Activated CD4-positive, alpha-beta T cell treated with anti-CD3 and anti-CD28 coated beads for 4 hours (primary cell): ENCODE measurements around the gene ANKRD63.

Experiments
- DNase-seq, 2 donors: peaks; one replicate each; pipeline ENCODE4 v3.0.0-alpha.2; 2020

ANKRD63 gene

GRCh38 chr15:40254452-40254851 lies 28.4 kb downstream of the ANKRD63 start:
- DNase-seq: no peak

DNA sequence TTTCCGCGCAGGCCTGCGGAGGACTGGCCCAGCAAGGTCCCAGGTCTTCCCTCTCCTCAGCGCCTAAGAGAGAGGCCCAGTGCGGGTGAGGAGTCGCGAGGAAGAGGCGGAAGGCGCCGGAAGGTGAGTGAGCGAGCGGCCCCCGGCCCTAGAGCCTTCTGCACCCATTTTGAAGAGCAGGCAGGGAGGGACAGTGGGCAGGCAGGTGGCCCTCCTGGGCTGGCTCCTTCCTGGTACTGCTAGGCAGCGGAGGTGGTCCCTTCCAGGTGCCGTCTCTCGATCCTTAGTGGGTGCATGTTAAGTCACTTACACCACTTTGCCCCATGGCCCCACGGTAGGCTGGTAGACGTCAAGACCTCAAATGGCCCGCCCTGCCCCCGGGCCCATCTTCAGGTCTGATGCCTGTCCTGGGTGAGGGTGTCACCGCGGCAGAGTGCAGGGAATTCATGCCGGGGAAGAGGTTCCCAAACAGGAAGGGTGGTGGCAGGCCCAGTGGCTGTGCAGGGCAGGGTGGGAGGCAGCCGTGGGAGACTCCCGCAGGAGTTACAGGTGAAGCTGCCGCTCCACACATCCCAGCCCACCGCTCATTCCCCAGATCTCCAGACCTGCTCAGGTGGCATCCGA lies 29.6 kb downstream of the ANKRD63 start:
- no peak for DNase-seq

- DNase-seq: no peak
These were observed 30.3 kb downstream of the ANKRD63 start for GRCh38 chr15:40252438-40253166.

DNA sequence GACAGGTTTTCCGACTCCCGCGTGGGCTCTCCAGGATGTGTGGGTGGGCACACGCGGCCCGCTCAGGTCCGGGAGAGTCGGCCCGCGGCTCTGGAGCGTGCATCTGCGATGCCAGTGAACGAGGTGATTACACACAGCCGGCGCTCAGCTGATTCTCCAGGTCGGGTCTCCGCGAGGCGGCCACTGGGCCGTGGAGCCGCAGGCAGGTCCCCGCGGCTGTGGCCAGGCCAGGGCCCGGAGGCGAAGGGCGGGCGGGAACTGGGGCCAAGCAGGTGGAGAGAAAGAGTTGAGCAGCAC lies 30.8 kb downstream of the ANKRD63 start:
- DNase-seq: no peak

DNA sequence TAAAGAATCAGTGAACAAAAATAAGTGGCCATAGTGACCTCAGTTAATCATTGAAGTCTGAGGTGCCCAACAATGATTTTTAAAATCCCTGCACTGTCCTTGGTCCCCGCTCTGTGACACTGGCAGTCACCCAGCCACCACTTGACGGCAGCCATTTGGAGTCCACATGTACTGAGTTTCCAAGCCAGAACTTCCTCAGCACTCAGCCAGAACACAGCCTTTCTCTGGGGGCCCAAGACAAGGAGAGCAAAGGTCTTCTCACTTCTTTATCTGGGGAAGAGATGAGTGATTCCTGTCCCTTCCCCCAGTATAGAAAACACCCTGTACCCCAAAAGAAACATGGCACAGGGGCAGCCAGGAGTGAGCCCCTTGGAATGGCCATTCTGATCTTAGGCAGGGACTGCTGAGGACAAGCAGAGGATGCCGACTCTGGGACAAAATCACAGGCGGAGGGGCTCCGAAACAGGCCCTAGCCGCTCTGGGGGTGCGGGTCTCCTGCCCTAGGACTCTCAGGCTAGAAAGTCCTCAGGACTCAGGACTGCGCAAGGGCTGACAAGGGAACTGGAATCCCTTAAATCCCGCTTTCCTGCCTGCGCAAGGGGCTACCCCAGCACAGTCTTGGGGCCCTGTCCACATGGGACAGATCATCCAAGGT lies 31.3 kb downstream of the ANKRD63 start:
- DNase-seq: no peak

DNA sequence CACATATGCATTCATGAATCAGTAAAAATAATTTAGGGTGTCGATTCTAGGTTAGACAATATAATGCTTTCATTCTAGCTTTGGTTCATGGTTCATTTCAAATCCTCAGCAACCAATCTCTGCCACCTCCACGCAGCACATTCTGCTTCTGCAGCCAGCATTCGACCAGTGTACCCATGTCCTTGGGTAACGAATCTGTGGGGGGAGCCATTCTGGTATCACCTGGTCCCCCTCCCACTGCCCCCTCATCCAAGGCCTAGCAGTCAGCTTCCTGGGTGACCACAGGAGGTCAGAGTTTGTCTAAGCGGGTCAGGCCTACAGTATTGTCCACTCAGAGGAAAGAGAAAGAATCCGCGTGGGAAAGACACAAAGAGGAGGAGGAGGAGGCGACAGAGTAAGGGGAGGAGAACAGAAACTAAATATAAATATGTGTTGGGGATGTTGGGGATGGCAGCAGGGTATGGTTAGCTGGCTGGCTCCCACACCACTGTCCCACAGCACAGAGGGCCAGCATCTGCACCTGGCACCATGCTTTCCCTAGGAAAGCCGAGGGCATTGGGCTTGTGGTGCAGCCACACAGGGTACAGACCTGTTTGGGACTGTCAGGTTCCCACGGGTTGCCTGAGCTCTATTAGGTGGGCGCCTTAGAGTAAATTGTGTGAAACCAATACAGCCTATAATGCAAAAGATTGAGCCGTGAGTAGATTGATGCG lies 31.9 kb downstream of the ANKRD63 start:
- DNase-seq: no peak

GRCh38 chr15:40250304-40250656 lies 32.6 kb downstream of the ANKRD63 start:
- DNase-seq: no peak

DNA sequence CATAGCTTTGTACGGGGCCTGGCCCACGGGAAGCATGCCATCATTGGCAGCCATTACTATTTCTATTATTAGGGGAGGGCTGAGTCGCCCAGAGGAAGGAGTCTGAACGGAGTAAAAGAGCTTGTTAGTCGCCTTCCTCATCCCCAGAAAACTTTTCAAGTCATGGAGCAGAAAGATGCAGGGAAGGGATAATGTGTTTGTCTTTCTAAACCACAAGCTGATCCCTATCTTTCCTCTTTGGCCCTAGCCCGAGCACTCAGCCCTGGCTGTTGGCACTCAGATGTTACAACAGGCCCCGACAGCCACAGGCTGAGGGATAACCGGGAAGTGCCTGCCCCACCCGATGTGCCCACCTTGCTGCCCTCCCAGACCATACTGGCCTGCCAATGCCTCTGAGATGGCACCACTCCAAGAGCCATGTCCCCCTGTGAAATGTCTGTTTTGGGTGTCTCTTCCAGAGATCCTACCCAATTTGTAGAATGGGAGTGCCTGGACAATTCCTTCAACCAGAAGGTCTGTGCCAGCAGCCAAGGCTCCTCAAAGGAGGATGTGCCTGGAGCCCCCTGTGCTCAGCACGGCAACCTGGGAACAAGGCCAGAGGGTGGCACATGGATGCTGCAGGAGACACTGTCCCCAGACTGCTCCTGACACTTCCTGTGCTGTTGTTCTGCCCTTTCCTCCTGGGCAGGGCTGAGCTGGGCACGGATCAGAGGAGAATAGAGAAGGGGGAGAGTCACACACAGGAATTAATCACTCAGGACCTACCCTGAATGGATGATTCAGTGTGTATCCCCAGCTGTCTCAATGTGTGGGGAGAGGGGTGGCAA lies 33.2 kb downstream of the ANKRD63 start:
- no peak for DNase-seq

- DNase-seq: no peak
These were observed 34.7 kb downstream of the ANKRD63 start for GRCh38 chr15:40248006-40248783.

- DNase-seq: no peak
These were observed 35.4 kb downstream of the ANKRD63 start for GRCh38 chr15:40247406-40247971.

- DNase-seq: no peak
These were observed 36.2 kb downstream of the ANKRD63 start for GRCh38 chr15:40246496-40247280.

DNA sequence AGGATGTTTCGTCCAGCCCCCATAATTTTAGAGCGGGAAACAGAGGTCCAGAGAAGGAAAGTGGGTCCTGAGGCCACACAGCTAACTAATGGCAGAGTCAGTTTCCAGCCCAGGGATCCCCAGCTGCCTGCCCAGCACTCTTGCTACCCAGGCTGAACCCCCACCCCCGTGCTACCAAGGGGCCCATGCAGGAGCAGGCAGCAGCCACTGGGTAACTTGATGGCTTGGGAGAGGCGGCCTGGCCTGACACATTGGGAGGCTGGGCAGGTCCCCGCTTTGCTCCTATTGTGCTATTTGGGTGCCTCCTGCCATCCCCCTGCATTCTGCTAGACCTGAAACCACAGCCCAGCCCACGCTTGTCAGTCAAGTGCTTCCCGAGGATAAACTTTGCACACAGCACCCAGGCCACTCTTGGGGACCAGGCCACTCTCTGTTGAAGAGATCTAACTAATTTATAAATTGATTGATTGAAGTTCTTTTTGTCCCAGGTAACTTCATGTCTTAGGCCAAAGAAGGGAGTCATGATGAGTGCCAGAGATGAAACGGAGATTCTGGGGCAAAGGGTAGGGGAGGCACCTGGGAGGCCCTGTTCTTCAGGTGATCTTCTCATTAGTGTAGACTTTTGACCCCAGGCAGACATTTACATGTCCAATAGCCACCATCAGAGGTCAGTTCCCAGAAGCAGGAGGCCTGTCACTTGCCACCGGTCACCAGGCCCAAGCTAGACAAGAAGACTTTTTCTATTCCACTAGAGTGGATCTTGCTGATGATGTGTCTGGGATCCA lies 37.0 kb downstream of the ANKRD63 start:
- no peak for DNase-seq

DNA sequence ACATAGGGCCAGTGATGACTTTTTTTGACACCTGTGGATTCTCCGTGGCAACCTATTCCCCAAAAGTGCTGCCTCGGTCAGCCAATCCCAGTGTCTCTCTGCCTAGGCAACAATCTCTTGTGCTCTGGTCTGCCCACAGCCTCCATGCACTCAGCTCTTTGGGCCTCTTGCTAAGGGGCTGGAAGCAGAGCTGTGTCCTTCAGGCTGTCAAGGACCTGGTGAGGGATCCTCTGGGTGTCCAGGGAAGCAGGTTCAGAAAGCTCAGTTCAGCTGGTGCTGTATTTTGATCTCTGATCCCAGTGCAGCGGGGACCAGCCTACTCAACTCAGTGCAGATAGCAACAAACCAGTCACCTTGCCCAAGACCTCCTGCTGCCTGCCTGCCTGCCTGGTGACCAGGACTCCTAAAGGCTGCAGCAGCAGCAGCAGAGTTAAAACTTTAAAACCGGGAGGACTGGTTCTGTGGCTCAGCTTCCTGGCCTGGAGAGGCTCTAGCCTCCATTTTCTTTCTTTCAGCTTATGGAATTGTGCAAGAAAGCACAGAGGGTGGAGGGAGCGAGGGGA lies 37.8 kb downstream of the ANKRD63 start:
- DNase-seq: no peak

DNA sequence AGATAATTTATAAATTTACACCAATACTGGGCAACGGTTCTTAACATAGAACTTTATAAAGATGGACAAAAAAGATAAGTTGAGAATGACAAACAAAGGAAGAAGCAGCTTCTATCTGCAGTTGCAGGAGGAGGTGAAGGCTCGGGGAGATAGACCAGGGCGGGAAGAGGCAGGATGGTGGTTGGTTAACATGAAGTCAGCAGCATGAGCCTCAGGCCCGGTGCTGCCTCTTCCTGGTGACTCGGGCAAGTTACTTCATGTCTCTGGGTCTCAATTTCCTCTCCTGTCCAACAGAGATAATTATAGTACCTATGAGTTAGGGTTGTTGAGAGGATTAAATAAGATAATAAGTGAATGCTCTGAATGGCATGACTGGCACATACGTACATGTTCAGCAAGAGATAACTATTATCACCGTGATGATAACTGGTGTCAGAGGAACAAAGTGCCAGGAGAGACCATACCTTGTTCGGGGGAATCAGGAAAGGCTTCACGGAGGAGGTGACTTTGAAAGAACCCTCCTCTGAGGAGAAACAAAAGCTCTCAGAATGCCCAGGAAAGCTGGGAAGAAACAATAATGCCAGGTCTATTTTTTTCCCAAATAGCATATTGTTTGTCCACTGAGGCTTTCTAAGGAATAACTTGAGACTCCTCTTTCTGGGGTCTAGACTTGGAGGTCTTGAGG lies 39.6 kb downstream of the ANKRD63 start:
- DNase-seq: no peak

- no peak for DNase-seq
These were observed 40.3 kb downstream of the ANKRD63 start for GRCh38 chr15:40242601-40243000.

DNA sequence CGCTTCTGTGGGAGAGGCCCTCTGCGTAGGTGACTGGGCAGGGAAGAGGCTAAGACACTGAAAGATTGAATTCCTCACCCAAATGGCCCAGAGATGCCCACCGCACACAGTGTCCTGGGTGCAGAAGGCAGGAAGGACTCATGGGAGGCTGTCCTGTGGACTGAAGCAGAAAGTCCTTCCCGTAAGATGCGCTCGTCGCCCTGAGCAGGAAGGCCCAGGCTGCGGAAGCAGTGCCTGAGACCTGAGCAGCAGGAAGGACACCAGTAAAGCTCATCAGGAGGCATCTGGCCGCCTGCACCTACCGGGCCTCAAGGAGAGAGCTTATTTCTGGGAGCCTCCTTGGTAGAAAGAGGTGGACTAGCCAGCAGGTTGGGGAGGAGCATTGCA lies 40.7 kb downstream of the ANKRD63 start:
- DNase-seq: no peak

GRCh38 chr15:40241269-40242212 lies 41.3 kb downstream of the ANKRD63 start:
- DNase-seq: no peak

DNA sequence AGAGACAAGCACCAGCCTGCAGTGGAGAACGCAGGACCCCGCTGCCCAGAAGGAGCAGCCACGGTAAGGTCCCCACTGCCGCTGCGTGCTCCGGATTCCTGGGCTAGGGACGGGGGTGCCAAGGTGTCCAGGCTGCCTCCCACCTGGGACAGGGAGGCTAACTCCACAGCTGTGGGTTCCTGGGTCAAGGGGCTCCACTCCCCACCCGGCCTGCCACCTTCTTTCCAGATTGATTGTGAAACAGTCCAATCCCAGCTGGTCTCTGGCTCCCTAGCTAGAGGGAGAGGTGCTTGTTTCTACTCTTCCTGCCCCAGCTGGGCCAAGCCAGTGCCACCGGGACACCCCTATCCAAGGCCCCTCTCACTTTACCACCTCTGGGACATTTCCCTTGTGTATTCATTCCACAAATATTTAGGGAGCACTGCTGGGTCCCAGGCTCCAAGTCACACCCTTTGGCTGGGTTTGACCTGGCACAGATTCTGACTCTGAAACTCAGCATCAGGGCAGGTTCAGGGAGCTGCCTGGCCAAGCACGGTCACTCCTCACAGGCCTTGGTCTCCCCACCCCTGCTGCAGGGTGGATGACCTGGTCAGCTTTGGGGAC lies 42.1 kb downstream of the ANKRD63 start:
- no peak for DNase-seq
